Neuronal stem cell (in vitro differentiated cells): Measurements from ENCODE around the gene ADRM1.

ENCODE experiments used
- DNase-seq: peaks from one replicate; pipeline ENCODE4 v3.0.0-alpha.2; 2013; ENCODE audit warnings: low spot score
- H2AFZ ChIP-seq: one replicate; pipeline ENCODE4 v1.6.1; 2013; ENCODE audit warnings: mild to moderate bottlenecking, low read length, inconsistent platforms
- H2AK5ac ChIP-seq: 2 replicates; pipeline ENCODE4 v1.6.1; 2013; ENCODE audit warnings: low read depth, mild to moderate bottlenecking, inconsistent platforms, low read length, moderate library complexity, mixed read lengths
- H2BK120ac ChIP-seq: 2 replicates; pipeline ENCODE4 v1.6.1; 2013; ENCODE audit warnings: low read depth, mild to moderate bottlenecking, inconsistent platforms, low read length, moderate library complexity, mixed read lengths
- H2BK12ac ChIP-seq: one replicate; pipeline ENCODE4 v1.6.1; 2013; ENCODE audit warnings: low read length, inconsistent platforms
- H2BK15ac ChIP-seq: 2 replicates; pipeline ENCODE4 v1.6.1; 2013; ENCODE audit warnings: mild to moderate bottlenecking, low read length, inconsistent platforms, mixed read lengths
- H2BK5ac ChIP-seq: one replicate; pipeline ENCODE4 v1.6.1; 2013; ENCODE audit warnings: inconsistent platforms, mild to moderate bottlenecking, low read length, moderate library complexity
- H3K14ac ChIP-seq: one replicate; pipeline ENCODE4 v1.6.1; 2013; ENCODE audit warnings: low read length, inconsistent platforms
- H3K18ac ChIP-seq: 2 replicates; pipeline ENCODE4 v1.6.1; 2013; ENCODE audit warnings: low read length, inconsistent platforms
- H3K23ac ChIP-seq: 2 replicates; pipeline ENCODE4 v1.6.1; 2013; ENCODE audit warnings: low read depth, mild to moderate bottlenecking, mixed read lengths, low read length, inconsistent platforms; ENCODE audit not compliant: poor library complexity
- H3K27ac ChIP-seq: replicated peaks from 3 replicates; pipeline ENCODE4 v1.5.1; 2013; ENCODE audit warnings: low read length, inconsistent platforms
- H3K27me3 ChIP-seq, 3 experiments: 2 replicates each; pipeline ENCODE4 v1.6.1; 2013; ENCODE audit warnings: low read length in 3 of 3, mild to moderate bottlenecking in 2 of 3, inconsistent platforms in 1 of 3, low read depth in 1 of 3, mixed read lengths in 1 of 3, moderate library complexity in 1 of 3; ENCODE audit not compliant: control insufficient read depth in 3 of 3, insufficient read depth in 3 of 3
- H3K36me3 ChIP-seq, 2 donors: replicated peaks in 1 of 2; 2 replicates each; pipeline ENCODE4 v1.6.1; 2013; ENCODE audit warnings: low read length in 2 of 2; ENCODE audit not compliant: control insufficient read depth in 2 of 2, insufficient read depth in 2 of 2
- H3K4ac ChIP-seq: 2 replicates; pipeline ENCODE4 v1.6.1; 2013; ENCODE audit warnings: inconsistent platforms, mild to moderate bottlenecking, low read length, moderate library complexity
- H3K4me1 ChIP-seq, 2 donors: 1 replicate in 1 of 2; 2 replicates in 1 of 2; pipeline ENCODE4 v1.6.1; 2013; ENCODE audit warnings: low read length in 2 of 2, low read depth in 1 of 2; ENCODE audit not compliant: control insufficient read depth in 2 of 2, insufficient read depth in 1 of 2
- H3K4me2 ChIP-seq: one replicate; pipeline ENCODE4 v1.6.1; 2013; ENCODE audit warnings: mild to moderate bottlenecking, low read length, inconsistent platforms; ENCODE audit not compliant: insufficient read depth, poor library complexity, severe bottlenecking
- H3K4me3 ChIP-seq, 2 donors: 2 replicates each; pipeline ENCODE4 v1.5.1; 2013; ENCODE audit warnings: low read length in 2 of 2, mild to moderate bottlenecking in 2 of 2, inconsistent platforms in 1 of 2, moderate library complexity in 1 of 2
- H3K79me1 ChIP-seq: one replicate; pipeline ENCODE4 v1.6.1; 2013; ENCODE audit warnings: low read depth, mild to moderate bottlenecking, inconsistent platforms, low read length, moderate library complexity
- H3K9ac ChIP-seq: one replicate; pipeline ENCODE4 v1.6.1; 2013; ENCODE audit warnings: mild to moderate bottlenecking, low read depth, low read length, inconsistent platforms; ENCODE audit not compliant: poor library complexity
- H3K9me3 ChIP-seq, 2 donors: replicated peaks in 1 of 2; 2 replicates each; pipeline versions ENCODE3 to v1.6.1; 2013; ENCODE audit warnings: low read length in 2 of 2, mild to moderate bottlenecking in 2 of 2, inconsistent platforms in 1 of 2, low read depth in 1 of 2, mixed read lengths in 1 of 2, moderate library complexity in 1 of 2; ENCODE audit not compliant: control insufficient read depth in 2 of 2, insufficient read depth in 1 of 2
- H4K8ac ChIP-seq: one replicate; pipeline ENCODE4 v1.6.1; 2013; ENCODE audit warnings: low read depth, mild to moderate bottlenecking, inconsistent platforms, low read length, moderate library complexity
- H4K91ac ChIP-seq: one replicate; pipeline ENCODE4 v1.6.1; 2013; ENCODE audit warnings: low read length, low read depth, mild to moderate bottlenecking, inconsistent platforms; ENCODE audit not compliant: poor library complexity
- WGBS, 2 donors: extraction: QIAGEN DNeasy Blood & Tissue Kit; methylation state at CpG; one replicate each; pipeline ENCODE4 v1.1.7; 2013; ENCODE audit warnings: missing lambda C conversion rate in 2 of 2, mixed read lengths in 1 of 2; ENCODE audit not compliant: insufficient read length in 2 of 2, insufficient replicate concordance in 1 of 2; ENCODE audit errors: extremely low coverage in 2 of 2; 5-methylcytosine and 5-hydroxymethylcytosine counted together

Gene ADRM1

GRCh38 chr20:62277253-62277652, 25.5 kb upstream of the ADRM1 start:
- Histone ChIP-seq H3K4ac (no peak overlapping the region), H3K36me3 (peaks cover 50 to 87% of the 10 kb centered on the region in 2 donors), H3K18ac (no peak overlapping the region), H2BK5ac (no peak overlapping the region), H3K14ac (no peak overlapping the region), H2AFZ (no peak overlapping the region), H2BK12ac (no peak overlapping the region), H3K27ac (no peak overlapping the region), H3K27me3 (no peaks in the 10 kb centered on the region), H4K91ac (no peak overlapping the region), H3K4me1 (no peaks in the 10 kb centered on the region), H3K79me1 (peaks cover 3% of the 10 kb centered on the region), H2BK15ac (no peak overlapping the region), H3K4me3 (no peak overlapping the region), H4K8ac (no peak overlapping the region), H3K23ac (no peak overlapping the region), H3K9ac (no peak overlapping the region), H2AK5ac (no peak overlapping the region), H2BK120ac (no peak overlapping the region), H3K9me3 (no peaks in the 10 kb centered on the region), H3K4me2 (no peak overlapping the region)
- no CpG with 5 or more reads among the region's 13 CpGs for WGBS, 2 donors
- no peak for DNase-seq

- no peak overlapping the region for H2AK5ac ChIP-seq
- no peak overlapping the region for H3K23ac ChIP-seq
- H3K4me3 ChIP-seq: no peak overlapping the region
- peaks cover 3% of the 10 kb centered on the region for H3K79me1 ChIP-seq
- DNase-seq: no peak
- no peak overlapping the region for H3K14ac ChIP-seq
- no peak overlapping the region for H3K9ac ChIP-seq
- H4K8ac ChIP-seq: no peak overlapping the region
- H2BK15ac ChIP-seq: no peak overlapping the region
- peaks cover 42 to 91% of the 10 kb centered on the region in 2 donors for H3K36me3 ChIP-seq
- H3K4me2 ChIP-seq: no peak overlapping the region
- H3K4ac ChIP-seq: no peak overlapping the region
- H3K4me1 ChIP-seq: no peaks in the 10 kb centered on the region
- no peak overlapping the region for H2BK5ac ChIP-seq
- H3K9me3 ChIP-seq: no peaks in the 10 kb centered on the region
- H3K27ac ChIP-seq: no peak overlapping the region
- no peak overlapping the region for H3K18ac ChIP-seq
- no peak overlapping the region for H2BK12ac ChIP-seq
- H2BK120ac ChIP-seq: no peak overlapping the region
- no peak overlapping the region for H4K91ac ChIP-seq
- WGBS, 2 donors: no CpG with 5 or more reads among the region's 4 CpGs
- no peak overlapping the region for H2AFZ ChIP-seq
- no peaks in the 10 kb centered on the region for H3K27me3 ChIP-seq
Measured at GRCh38 chr20:62280303-62280702, 22.5 kb upstream of the ADRM1 start.

GRCh38 chr20:62281161-62281933, 21.4 kb upstream of the ADRM1 start:
- Histone ChIP-seq H3K9ac (no peak overlapping the region), H3K18ac (no peak overlapping the region), H2AFZ (no peak overlapping the region), H3K36me3 (peaks cover 46 to 92% of the 10 kb centered on the region in 2 donors), H3K9me3 (no peaks in the 10 kb centered on the region), H4K91ac (no peak overlapping the region), H2BK5ac (no peak overlapping the region), H3K79me1 (peaks cover 3% of the 10 kb centered on the region), H2BK15ac (no peak overlapping the region), H2AK5ac (no peak overlapping the region), H3K4me2 (no peak overlapping the region), H3K4me3 (no peak overlapping the region), H2BK120ac (no peak overlapping the region), H2BK12ac (no peak overlapping the region), H3K14ac (no peak overlapping the region), H3K23ac (no peak overlapping the region), H3K4ac (no peak overlapping the region), H3K4me1 (no peaks in the 10 kb centered on the region), H3K27ac (no peak overlapping the region), H4K8ac (no peak overlapping the region), H3K27me3 (no peaks in the 10 kb centered on the region)
- DNase-seq: no peak
- WGBS, 2 donors: no CpG with 5 or more reads among the region's 31 CpGs

- Histone ChIP-seq H3K27me3 (no peaks in the 10 kb centered on the region), H3K79me1 (peaks cover 3% of the 10 kb centered on the region), H2BK15ac (no peak overlapping the region), H2BK5ac (no peak overlapping the region), H3K4me1 (no peaks in the 10 kb centered on the region), H3K27ac (no peak overlapping the region), H3K9me3 (no peaks in the 10 kb centered on the region), H3K4me2 (no peak overlapping the region), H2AFZ (no peak overlapping the region), H2AK5ac (no peak overlapping the region), H3K4ac (no peak overlapping the region), H2BK12ac (no peak overlapping the region), H3K14ac (no peak overlapping the region), H3K18ac (no peak overlapping the region), H3K36me3 (peaks cover 52 to 96% of the 10 kb centered on the region in 2 donors), H3K23ac (no peak overlapping the region), H3K9ac (no peak overlapping the region), H4K8ac (no peak overlapping the region), H2BK120ac (no peak overlapping the region), H3K4me3 (no peak overlapping the region), H4K91ac (no peak overlapping the region)
- WGBS, 2 donors: no CpG with 5 or more reads among the region's 7 CpGs
- no peak for DNase-seq
Measured at GRCh38 chr20:62282103-62282502, 20.7 kb upstream of the ADRM1 start.
